Left ventricle myocardium inferior (tissue), 1 donor: ENCODE data around the gene SCT. TPM values are rescaled to one million over a fixed set of nuclear protein-coding genes. Genes with fewer than 3 reads are reported as not detected.

ENCODE experiments used
- DNase-seq: peaks from one replicate; pipeline ENCODE4 v3.0.0-alpha.2; 2020
- H3K27ac ChIP-seq: fragments of 200-600 bp; replicated peaks from 2 replicates; pipeline ENCODE4 v1.8.0; 2021
- H3K27me3 ChIP-seq: fragments of 200-600 bp; 2 replicates; pipeline ENCODE4 v1.8.0; 2021; ENCODE audit warnings: low read depth
- H3K36me3 ChIP-seq: fragments of 200-600 bp; 2 replicates; pipeline ENCODE4 v1.8.0; 2021
- H3K4me1 ChIP-seq: fragments of 200-600 bp; 2 replicates; pipeline ENCODE4 v1.8.0; 2021
- H3K4me3 ChIP-seq: fragments of 200-600 bp; 2 replicates; pipeline ENCODE4 v1.8.0; 2021; ENCODE audit warnings: mild to moderate bottlenecking, moderate library complexity
- H3K9me3 ChIP-seq: fragments of 200-600 bp; replicated peaks from 2 replicates; pipeline ENCODE4 v1.8.0; 2021
- CTCF ChIP-seq: fragments of 200-600 bp; IDR thresholded peaks from 2 replicates; pipeline ENCODE4 v1.8.0; 2021; ENCODE audit warnings: antibody characterized with exemption, mild to moderate bottlenecking, borderline replicate concordance
- intact Hi-C: fragments of 100-400 bp; cut with micrococcal nuclease; formaldehyde crosslinking; loops from one replicate; pipeline ENCODE4 v1.11.0; 2022
- total RNA-seq: library from RNA; stranded (reverse); fragmentation: NEBNext Ultra II Directional; extraction: Animal tissue kit (Norgen Biotek cat#: 25700); gene quantifications from one replicate; pipeline ENCODE4 v1.2.1, GENCODE V29; 2021
- donor health status: DM: no; HTN: yes; CAD: no; lungs with severe emphysema.

SCT gene
- total RNA-seq, 1 donor from 2014 or later, result not detected

GRCh38 chr11:662689-663274, 35.8 kb upstream of the SCT start:
- peaks cover 24% of the 10 kb centered on the region for H3K4me1 ChIP-seq
- H3K9me3 ChIP-seq, result no peaks in the 10 kb centered on the region
- H3K4me3 ChIP-seq, result no peak overlapping the region
- H3K27me3 ChIP-seq, result no peaks in the 10 kb centered on the region
- DNase-seq, result peak; percentile 59
- peak; percentile 77 for TF ChIP-seq CTCF
- intact Hi-C loops, result loop anchor here (10.0 kb wide), 1 partner anchor 62 kb away; no protein-coding TSS in a partner anchor
- H3K36me3 ChIP-seq, result peaks cover 38% of the 10 kb centered on the region
- no peak overlapping the region for H3K27ac ChIP-seq

GRCh38 chr11:660681-661444, 33.9 kb upstream of the SCT start:
- no peak overlapping the region for H3K4me3 ChIP-seq
- no peaks in the 10 kb centered on the region for H3K9me3 ChIP-seq
- H3K36me3 ChIP-seq, result peaks cover 47% of the 10 kb centered on the region
- H3K27ac ChIP-seq, result peak overlapping the region; percentile 10
- peaks cover 20% of the 10 kb centered on the region for H3K4me1 ChIP-seq
- H3K27me3 ChIP-seq, result no peaks in the 10 kb centered on the region
- DNase-seq, result no peak
- intact Hi-C loops, result loop anchor here (10.0 kb wide), 1 partner anchor 64 kb away; no protein-coding TSS in a partner anchor
- no peak for TF ChIP-seq CTCF

GRCh38 chr11:660281-660680, 33.3 kb upstream of the SCT start:
- H3K9me3 ChIP-seq, result no peaks in the 10 kb centered on the region
- H3K27ac ChIP-seq, result no peak overlapping the region
- no peak overlapping the region for H3K4me3 ChIP-seq
- no peaks in the 10 kb centered on the region for H3K27me3 ChIP-seq
- DNase-seq, result no peak
- no peak for TF ChIP-seq CTCF
- peaks cover 15% of the 10 kb centered on the region for H3K4me1 ChIP-seq
- peaks cover 50% of the 10 kb centered on the region for H3K36me3 ChIP-seq
- intact Hi-C loops, result loop anchor here (10.0 kb wide), 1 partner anchor 65 kb away; no protein-coding TSS in a partner anchor

- no peak for DNase-seq
- intact Hi-C loops, result loop anchor here (10.0 kb wide), 1 partner anchor 65 kb away; no protein-coding TSS in a partner anchor
- TF ChIP-seq CTCF, result no peak
- Histone ChIP-seq H3K9me3 (no peaks in the 10 kb centered on the region), H3K27me3 (no peaks in the 10 kb centered on the region), H3K36me3 (peaks cover 53% of the 10 kb centered on the region), H3K27ac (no peak overlapping the region), H3K4me1 (peaks cover 15% of the 10 kb centered on the region), H3K4me3 (no peak overlapping the region)
Measured at GRCh38 chr11:659532-660085, 32.6 kb upstream of the SCT start.

GRCh38 chr11:657691-658126, 30.7 kb upstream of the SCT start:
- no peak for DNase-seq
- Histone ChIP-seq H3K36me3 (peaks cover 48% of the 10 kb centered on the region), H3K4me1 (peaks cover 11% of the 10 kb centered on the region), H3K9me3 (no peaks in the 10 kb centered on the region), H3K27ac (no peak overlapping the region), H3K27me3 (no peaks in the 10 kb centered on the region), H3K4me3 (no peak overlapping the region)
- TF ChIP-seq CTCF, result no peak
- intact Hi-C loops, result no loop called here
